SK-N-SH (cell line): ENCODE results near the gene RNF149.

Source experiments
- CHD2 ChIP-seq: fragments of 150-350 bp; IDR thresholded peaks from 2 replicates; pipeline ENCODE4 v1.6.1; 2018; ENCODE audit warnings: low read length; ENCODE audit not compliant: partially characterized antibody
- EP300 ChIP-seq, 2 experiments: IDR thresholded peaks; 2 replicates each; pipeline versions ENCODE4 v1.4.0 to v1.6.1; 2012; ENCODE audit warnings: borderline replicate concordance in 1 of 2, low read depth in 1 of 2, low read length in 1 of 2
- EZH2phosphoT487 ChIP-seq: fragments of 200-600 bp; sonication (generic); IDR thresholded peaks from 2 replicates; pipeline ENCODE4 v1.6.1; 2017; ENCODE audit warnings: low read depth, mixed run types, mild to moderate bottlenecking, antibody characterized with exemption, moderate library complexity, borderline replicate concordance
- JUND ChIP-seq: IDR thresholded peaks from 2 replicates; pipeline ENCODE4 v1.4.0; 2012
- TF ChIP-seq, protein P1 (sequence below): fragments of 150-350 bp; IDR thresholded peaks from 2 replicates; pipeline ENCODE4 v1.6.1; 2017; ENCODE audit warnings: antibody characterized with exemption, low read length, low read depth, borderline replicate concordance
- TF ChIP-seq, protein P2 (sequence below): fragments of 200-600 bp; sonication (generic); IDR thresholded peaks from 2 replicates; pipeline ENCODE4 v1.6.1; 2017; ENCODE audit warnings: antibody characterized with exemption, mild to moderate bottlenecking, moderate library complexity

GRCh38 chr2:101294861-101295260, 13.6 kb downstream of the RNF149 start:
- TF ChIP-seq EZH2phosphoT487 (no peak), EP300 (IDR thresholded peaks at IDR 0.05; ENCODE audit: borderline replicate concordance in 1 of 2, low read depth in 1 of 2, low read length in 1 of 2) (no peak), JUND (no peak), CHD2 (no peak)
- TF ChIP-seq, protein P1, sequence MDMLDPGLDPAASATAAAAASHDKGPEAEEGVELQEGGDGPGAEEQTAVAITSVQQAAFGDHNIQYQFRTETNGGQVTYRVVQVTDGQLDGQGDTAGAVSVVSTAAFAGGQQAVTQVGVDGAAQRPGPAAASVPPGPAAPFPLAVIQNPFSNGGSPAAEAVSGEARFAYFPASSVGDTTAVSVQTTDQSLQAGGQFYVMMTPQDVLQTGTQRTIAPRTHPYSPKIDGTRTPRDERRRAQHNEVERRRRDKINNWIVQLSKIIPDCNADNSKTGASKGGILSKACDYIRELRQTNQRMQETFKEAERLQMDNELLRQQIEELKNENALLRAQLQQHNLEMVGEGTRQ: no peak
- TF ChIP-seq, protein P2, sequence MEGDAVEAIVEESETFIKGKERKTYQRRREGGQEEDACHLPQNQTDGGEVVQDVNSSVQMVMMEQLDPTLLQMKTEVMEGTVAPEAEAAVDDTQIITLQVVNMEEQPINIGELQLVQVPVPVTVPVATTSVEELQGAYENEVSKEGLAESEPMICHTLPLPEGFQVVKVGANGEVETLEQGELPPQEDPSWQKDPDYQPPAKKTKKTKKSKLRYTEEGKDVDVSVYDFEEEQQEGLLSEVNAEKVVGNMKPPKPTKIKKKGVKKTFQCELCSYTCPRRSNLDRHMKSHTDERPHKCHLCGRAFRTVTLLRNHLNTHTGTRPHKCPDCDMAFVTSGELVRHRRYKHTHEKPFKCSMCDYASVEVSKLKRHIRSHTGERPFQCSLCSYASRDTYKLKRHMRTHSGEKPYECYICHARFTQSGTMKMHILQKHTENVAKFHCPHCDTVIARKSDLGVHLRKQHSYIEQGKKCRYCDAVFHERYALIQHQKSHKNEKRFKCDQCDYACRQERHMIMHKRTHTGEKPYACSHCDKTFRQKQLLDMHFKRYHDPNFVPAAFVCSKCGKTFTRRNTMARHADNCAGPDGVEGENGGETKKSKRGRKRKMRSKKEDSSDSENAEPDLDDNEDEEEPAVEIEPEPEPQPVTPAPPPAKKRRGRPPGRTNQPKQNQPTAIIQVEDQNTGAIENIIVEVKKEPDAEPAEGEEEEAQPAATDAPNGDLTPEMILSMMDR: no peak
